Breast epithelium (tissue), 3 donors: ENCODE results near the gene OR2T1.
"Not testable (repeated sequence)": the region's sequence is repeated elsewhere in the genome, so short reads cannot be mapped to it uniquely, and the experiment has no call there.

ENCODE experiments used
- CTCF ChIP-seq, 3 donors: fragments of 450-650 bp; IDR thresholded peaks; one replicate each; pipeline ENCODE4 v1.5.1; 2016 to 2017; ENCODE audit warnings: antibody characterized with exemption in 3 of 3, mild to moderate bottlenecking in 3 of 3, moderate library complexity in 3 of 3
- POLR2A ChIP-seq: fragments of 450-650 bp; IDR thresholded peaks from one replicate; pipeline ENCODE4 v1.6.1; 2016; ENCODE audit warnings: antibody characterized with exemption, mild to moderate bottlenecking, moderate library complexity
- POLR2AphosphoS5 ChIP-seq, 3 donors: sonication (generic); formaldehyde crosslinking; IDR thresholded peaks; one replicate each; pipeline ENCODE4 v1.6.1; 2017; ENCODE audit warnings: antibody characterized with exemption in 3 of 3

GRCh38 chr1:248433811-248434415 is 31.1 kb downstream of the OR2T1 start:
- not testable (repeated sequence) for TF ChIP-seq POLR2AphosphoS5 (IDR thresholded peaks at IDR 0.05); CTCF (IDR thresholded peaks at IDR 0.05); POLR2A
